ENCODE measurements around the gene KNTC1. TPM values are rescaled to one million over a fixed set of nuclear protein-coding genes. Genes with fewer than 3 reads are reported as not detected.
"Not testable (repeated sequence)": the region's sequence is repeated elsewhere in the genome, so short reads cannot be mapped to it uniquely, and the experiment has no call there.

The KNTC1 gene
- total RNA-seq, 1 experiment from 2014 or later, result 38.7 TPM

- in situ Hi-C loops (cut with HindIII; ENCODE audit: low pct_unique_long_range_greater_than_20kb, low sequenced_read_pairs), result no loop called here
- DNase-seq (ENCODE audit: low read depth, low spot score), result no peak
Observed at GRCh38 chr12:122533856-122534255, 6.8 kb downstream of the KNTC1 start.

- no peak for DNase-seq (ENCODE audit: low read depth, low spot score)
- in situ Hi-C loops (cut with HindIII; ENCODE audit: low pct_unique_long_range_greater_than_20kb, low sequenced_read_pairs), result no loop called here
Observed at GRCh38 chr12:122537021-122537420, 10.0 kb downstream of the KNTC1 start.

- no peak for DNase-seq (ENCODE audit: low read depth, low spot score)
- in situ Hi-C loops (cut with HindIII; ENCODE audit: low pct_unique_long_range_greater_than_20kb, low sequenced_read_pairs), result no loop called here
Observed at GRCh38 chr12:122538496-122538895, 11.4 kb downstream of the KNTC1 start.

- in situ Hi-C loops (cut with HindIII; ENCODE audit: low pct_unique_long_range_greater_than_20kb, low sequenced_read_pairs), result no loop called here
- DNase-seq (ENCODE audit: low read depth, low spot score), result no peak
Observed at GRCh38 chr12:122544537-122544936, 17.5 kb downstream of the KNTC1 start.

GRCh38 chr12:122545855-122546254 is 18.8 kb downstream of the KNTC1 start:
- no peak for DNase-seq (ENCODE audit: low read depth, low spot score)
- in situ Hi-C loops (cut with HindIII; ENCODE audit: low pct_unique_long_range_greater_than_20kb, low sequenced_read_pairs), result no loop called here

GRCh38 chr12:122547330-122547729 is 20.3 kb downstream of the KNTC1 start:
- no peak for DNase-seq (ENCODE audit: low read depth, low spot score)
- in situ Hi-C loops (cut with HindIII; ENCODE audit: low pct_unique_long_range_greater_than_20kb, low sequenced_read_pairs), result no loop called here

GRCh38 chr12:122558745-122559641 is 31.9 kb downstream of the KNTC1 start:
- in situ Hi-C loops (cut with HindIII; ENCODE audit: low pct_unique_long_range_greater_than_20kb, low sequenced_read_pairs), result no loop called here
- no peak for DNase-seq (ENCODE audit: low read depth, low spot score)

GRCh38 chr12:122560138-122560537 is 33.1 kb downstream of the KNTC1 start:
- in situ Hi-C loops (cut with HindIII; ENCODE audit: low pct_unique_long_range_greater_than_20kb, low sequenced_read_pairs), result no loop called here
- DNase-seq (ENCODE audit: low read depth, low spot score), result no peak

GRCh38 chr12:122563361-122563760 is 36.3 kb downstream of the KNTC1 start:
- in situ Hi-C loops (cut with HindIII; ENCODE audit: low pct_unique_long_range_greater_than_20kb, low sequenced_read_pairs), result no loop called here
- no peak for DNase-seq (ENCODE audit: low read depth, low spot score)

- DNase-seq (ENCODE audit: low read depth, low spot score); in situ Hi-C loops (cut with HindIII; ENCODE audit: low pct_unique_long_range_greater_than_20kb, low sequenced_read_pairs): not testable (repeated sequence)
Observed at GRCh38 chr12:122566816-122567215, 39.8 kb downstream of the KNTC1 start.

GRCh38 chr12:122569288-122569687 is 42.2 kb downstream of the KNTC1 start:
- in situ Hi-C loops (cut with HindIII; ENCODE audit: low pct_unique_long_range_greater_than_20kb, low sequenced_read_pairs), result no loop called here
- DNase-seq (ENCODE audit: low read depth, low spot score), result no peak

- not testable (repeated sequence) for DNase-seq (ENCODE audit: low read depth, low spot score)
Observed at GRCh38 chr12:122570006-122570405, 43.0 kb downstream of the KNTC1 start.

GRCh38 chr12:122571821-122572220 is 44.8 kb downstream of the KNTC1 start:
- in situ Hi-C loops (cut with HindIII; ENCODE audit: low pct_unique_long_range_greater_than_20kb, low sequenced_read_pairs), result no loop called here
- no peak for DNase-seq (ENCODE audit: low read depth, low spot score)

More at GRCh38 chr12:122570006-122570405, 43.0 kb downstream of the KNTC1 start:
- in situ Hi-C loops (cut with HindIII; ENCODE audit: low pct_unique_long_range_greater_than_20kb, low sequenced_read_pairs), result not testable (repeated sequence)

- in situ Hi-C loops (cut with HindIII; ENCODE audit: low pct_unique_long_range_greater_than_20kb, low sequenced_read_pairs), result not testable (repeated sequence)
Observed at GRCh38 chr12:122583294-122583693, 56.2 kb downstream of the KNTC1 start.

GRCh38 chr12:122584177-122584863 is 57.3 kb downstream of the KNTC1 start:
- in situ Hi-C loops (cut with HindIII; ENCODE audit: low pct_unique_long_range_greater_than_20kb, low sequenced_read_pairs), result no loop called here
- no peak for DNase-seq (ENCODE audit: low read depth, low spot score)

More at GRCh38 chr12:122583294-122583693, 56.2 kb downstream of the KNTC1 start:
- DNase-seq (ENCODE audit: low read depth, low spot score), result not testable (repeated sequence)

GRCh38 chr12:122590990-122591389 is 63.9 kb downstream of the KNTC1 start:
- DNase-seq (ENCODE audit: low read depth, low spot score), result no peak
- in situ Hi-C loops (cut with HindIII; ENCODE audit: low pct_unique_long_range_greater_than_20kb, low sequenced_read_pairs), result no loop called here

- not testable (repeated sequence) for DNase-seq (ENCODE audit: low read depth, low spot score)
Observed at GRCh38 chr12:122591966-122592365, 64.9 kb downstream of the KNTC1 start.

GRCh38 chr12:122592543-122592942 is 65.5 kb downstream of the KNTC1 start:
- in situ Hi-C loops (cut with HindIII; ENCODE audit: low pct_unique_long_range_greater_than_20kb, low sequenced_read_pairs); DNase-seq (ENCODE audit: low read depth, low spot score): not testable (repeated sequence)

More at GRCh38 chr12:122591966-122592365, 64.9 kb downstream of the KNTC1 start:
- in situ Hi-C loops (cut with HindIII; ENCODE audit: low pct_unique_long_range_greater_than_20kb, low sequenced_read_pairs), result not testable (repeated sequence)
